ENCODE data around the gene POLR2E. TPM values are rescaled to one million over a fixed set of nuclear protein-coding genes. Genes with fewer than 3 reads are reported as not detected.

Gene POLR2E
- polyA plus RNA-seq, 1 donor from 2014 or later, result 172 TPM

DNA sequence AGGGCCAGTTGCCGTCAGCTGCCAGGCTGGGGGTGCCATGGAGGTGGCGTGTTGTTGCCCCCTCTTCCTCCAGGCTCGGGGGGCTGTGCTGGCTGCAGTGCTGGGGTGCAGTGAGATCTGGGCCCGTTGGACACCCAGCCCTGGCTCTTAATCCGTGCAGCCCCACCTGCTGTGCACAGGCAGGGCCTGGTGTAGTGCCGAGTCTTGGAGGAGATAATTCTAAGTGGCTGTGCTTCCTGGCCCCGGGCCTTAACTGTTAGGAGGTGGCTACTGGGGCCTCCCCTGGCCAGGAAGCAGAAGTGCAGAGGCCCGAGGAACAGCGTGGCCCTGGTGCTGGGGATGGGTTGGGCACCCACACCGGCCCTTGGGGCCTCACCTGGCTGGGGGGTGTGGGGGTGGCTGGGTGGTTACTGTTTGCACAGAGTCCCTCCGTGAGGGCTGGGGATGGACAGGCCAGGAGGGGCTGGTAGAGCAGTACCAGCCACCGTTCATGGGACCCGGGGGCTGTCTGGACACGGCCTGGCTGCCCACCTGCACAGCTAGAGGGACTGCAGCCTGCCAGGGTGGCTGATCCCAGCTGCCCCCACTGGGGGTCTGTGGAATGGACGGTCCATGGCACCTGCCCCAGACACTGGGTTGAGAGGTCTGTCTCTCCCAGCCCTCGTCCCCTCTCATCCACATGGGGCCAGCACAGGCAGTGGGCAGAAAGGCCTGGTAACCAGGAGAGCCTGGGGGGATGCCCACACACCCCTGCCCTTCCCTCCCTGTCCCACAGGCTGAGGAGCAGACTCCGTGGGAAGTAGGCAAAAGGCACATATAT, 11.9 kb upstream of the POLR2E start:
- H3K79me2 ChIP-seq (replicated peaks; ENCODE audit: insufficient read depth, low read length), result peaks cover 4% of the 10 kb centered on the region
- H3K4me2 ChIP-seq (ENCODE audit: low read length), result no peak overlapping the region
- no peaks in the 10 kb centered on the region for H3K9me2 ChIP-seq (ENCODE audit: insufficient read depth, low read length)
- H2AFZ ChIP-seq (ENCODE audit: low read depth, low read length), result no peak overlapping the region
- H3K9ac ChIP-seq (ENCODE audit: low read length), result no peak overlapping the region
- no peak for TF ChIP-seq MXI1 (conservative IDR thresholded peaks at IDR 0.05; ENCODE audit: poor library complexity, severe bottlenecking)
- no peak for TF ChIP-seq CTCF (IDR thresholded peaks at IDR 0.05; ENCODE audit: poor library complexity, severe bottlenecking)
- no peak overlapping the region for H3K27ac ChIP-seq (ENCODE audit: low read length)
- H3K9me3 ChIP-seq (ENCODE audit: low read length), result no peaks in the 10 kb centered on the region
- no peaks in the 10 kb centered on the region for H3K27me3 ChIP-seq (ENCODE audit: insufficient read depth, low read depth, low read length)
- no peaks in the 10 kb centered on the region for H4K20me1 ChIP-seq (ENCODE audit: insufficient read depth)
- H3K36me3 ChIP-seq (ENCODE audit: insufficient read depth, low read length), result no peaks in the 10 kb centered on the region
- H3K4me3 ChIP-seq (ENCODE audit: low read length), result no peak overlapping the region
- no peaks in the 10 kb centered on the region for H3F3A ChIP-seq (ENCODE audit: insufficient read depth, low read length, poor library complexity, severe bottlenecking)

DNA sequence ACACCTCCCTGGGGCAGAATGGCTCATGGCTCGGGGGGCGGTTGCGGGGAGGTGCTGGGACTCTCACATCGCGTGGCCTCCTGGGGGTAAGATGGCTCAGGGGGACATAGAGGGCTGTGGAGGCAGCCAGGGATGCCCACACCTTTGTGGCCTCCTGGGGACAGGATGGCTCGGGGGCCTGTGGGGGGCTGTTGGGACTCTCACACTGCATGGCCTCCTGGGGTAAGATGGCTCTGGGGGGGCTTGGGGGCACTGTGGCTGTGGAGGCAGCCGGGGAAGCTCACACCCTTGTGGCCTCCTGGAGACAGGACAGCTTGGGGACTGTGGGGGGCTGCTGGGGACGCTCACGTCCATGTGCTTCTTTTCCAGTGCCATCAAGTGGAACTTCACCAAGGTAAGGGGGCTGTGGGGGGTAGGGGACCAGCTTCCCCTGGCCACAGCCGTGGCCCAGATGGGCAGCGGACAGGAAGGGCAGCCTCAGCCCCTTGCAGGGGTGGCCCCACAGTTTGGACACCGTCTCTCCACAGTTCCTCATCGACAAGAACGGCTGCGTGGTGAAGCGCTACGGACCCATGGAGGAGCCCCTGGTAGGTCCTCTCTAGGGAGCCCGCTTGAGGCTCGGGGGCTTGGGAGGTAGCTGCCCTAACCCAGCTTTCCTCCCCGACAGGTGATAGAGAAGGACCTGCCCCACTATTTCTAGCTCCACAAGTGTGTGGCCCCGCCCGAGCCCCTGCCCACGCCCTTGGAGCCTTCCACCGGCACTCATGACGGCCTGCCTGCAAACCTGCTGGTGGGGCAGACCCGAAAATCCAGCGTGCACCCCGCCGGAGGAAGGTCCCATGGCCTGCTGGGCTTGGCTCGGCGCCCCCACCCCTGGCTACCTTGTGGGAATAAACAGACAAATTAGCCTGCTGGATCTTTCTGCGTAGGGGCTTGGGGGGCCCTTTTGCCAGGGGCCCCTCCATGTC, 11.0 kb upstream of the POLR2E start:
- peak overlapping the region; percentile 95 for H3K9ac ChIP-seq (ENCODE audit: low read length)

More for the DNA sequence above, 11.0 kb upstream of the POLR2E start:
- Histone ChIP-seq H4K20me1 (ENCODE audit: insufficient read depth) (no peaks in the 10 kb centered on the region), H3K36me3 (ENCODE audit: insufficient read depth, low read length) (no peaks in the 10 kb centered on the region), H3F3A (ENCODE audit: insufficient read depth, low read length, poor library complexity, severe bottlenecking) (no peaks in the 10 kb centered on the region), H3K4me3 (ENCODE audit: low read length) (peak overlapping the region; percentile 95), H3K9me2 (ENCODE audit: insufficient read depth, low read length) (no peaks in the 10 kb centered on the region), H3K4me2 (ENCODE audit: low read length) (no peak overlapping the region), H3K9me3 (ENCODE audit: low read length) (no peaks in the 10 kb centered on the region), H3K27me3 (ENCODE audit: insufficient read depth, low read depth, low read length) (no peaks in the 10 kb centered on the region), H3K79me2 (replicated peaks; ENCODE audit: insufficient read depth, low read length) (peaks cover 4% of the 10 kb centered on the region), H3K27ac (ENCODE audit: low read length) (peak overlapping the region; percentile 91), H2AFZ (ENCODE audit: low read depth, low read length) (no peak overlapping the region)
- no peak for TF ChIP-seq MXI1 (conservative IDR thresholded peaks at IDR 0.05; ENCODE audit: poor library complexity, severe bottlenecking)
- TF ChIP-seq EP300 (conservative IDR thresholded peaks at IDR 0.05; ENCODE audit: poor library complexity, severe bottlenecking), result no peak
- no peak for TF ChIP-seq TAF1 (IDR thresholded peaks at IDR 0.05; ENCODE audit: low read depth)
- no peak for TF ChIP-seq CTCF (IDR thresholded peaks at IDR 0.05; ENCODE audit: poor library complexity, severe bottlenecking)
- no peak for TF ChIP-seq EZH2 (IDR thresholded peaks at IDR 0.05; ENCODE audit: borderline replicate concordance, insufficient read depth, low read length, poor library complexity, severe bottlenecking)
- no peak for TF ChIP-seq REST (IDR thresholded peaks at IDR 0.05; ENCODE audit: borderline replicate concordance)
- no peak for TF ChIP-seq RAD21 (conservative IDR thresholded peaks at IDR 0.05)
- no peak for TF ChIP-seq SMC3 (conservative IDR thresholded peaks at IDR 0.05; ENCODE audit: poor library complexity)
- TF ChIP-seq POLR2AphosphoS5 (IDR thresholded peaks at IDR 0.05), result no peak
